Vagina (tissue), 2 donors: ENCODE data around the gene C1QA. TPM values are rescaled to one million over a fixed set of nuclear protein-coding genes. Genes with fewer than 3 reads are reported as not detected.
"Not testable (repeated sequence)": the region's sequence is repeated elsewhere in the genome, so short reads cannot be mapped to it uniquely, and the experiment has no call there.

Experiments used
- DNase-seq, 2 donors: peaks; one replicate each; pipeline ENCODE4 v3.0.0-alpha.2; 2017; ENCODE audit errors: extremely low spot score in 2 of 2
- H3K27ac ChIP-seq: fragments of 200-600 bp; sonication (generic); one replicate; pipeline ENCODE4 v1.5.1; 2019
- H3K27me3 ChIP-seq: fragments of 200-600 bp; sonication (generic); one replicate; pipeline ENCODE4 v1.5.1; 2019
- H3K36me3 ChIP-seq, 2 donors: fragments of 200-600 bp; sonication (generic); one replicate each; pipeline ENCODE4 v1.5.1; 2017 to 2019
- H3K4me1 ChIP-seq: fragments of 200-600 bp; sonication (generic); one replicate; pipeline ENCODE4 v1.5.1; 2019
- H3K4me3 ChIP-seq, 2 donors: fragments of 200-600 bp; sonication (generic); 1 replicate in 1 of 2; 2 replicates in 1 of 2; pipeline ENCODE4 v1.5.1; 2016 to 2019
- H3K9me3 ChIP-seq: fragments of 200-600 bp; sonication (generic); one replicate; pipeline ENCODE4 v1.5.1; 2019
- CTCF ChIP-seq, 3 experiments: fragments of 450-650 bp in 2 of 3; fragments of 200-600 bp in 1 of 3; sonication (generic) in 1 of 3; IDR thresholded peaks; one replicate each; pipeline ENCODE4 v1.5.1; 2017 to 2019; ENCODE audit warnings: antibody characterized with exemption in 3 of 3, mild to moderate bottlenecking in 2 of 3, moderate library complexity in 2 of 3
- POLR2A ChIP-seq, 2 donors: fragments of 450-650 bp; IDR thresholded peaks; one replicate each; pipeline ENCODE4 v1.6.1; 2017; ENCODE audit warnings: antibody characterized with exemption in 2 of 2, mild to moderate bottlenecking in 2 of 2, moderate library complexity in 2 of 2
- POLR2AphosphoS5 ChIP-seq, 2 donors: sonication (generic); formaldehyde crosslinking; IDR thresholded peaks; one replicate each; pipeline ENCODE4 v1.9.0; 2017; ENCODE audit warnings: antibody characterized with exemption in 2 of 2, mild to moderate bottlenecking in 2 of 2, low read depth in 1 of 2; ENCODE audit not compliant: insufficient read depth in 1 of 2
- intact Hi-C: fragments of 100-400 bp; cut with DNase I; formaldehyde crosslinking; loops from one replicate; pipeline ENCODE4 v1.15.1; 2023
- total RNA-seq: library from RNA; depleted of rRNA; stranded (reverse); fragments of >200 nt; gene quantifications from one replicate; pipeline ENCODE4 v1.2.3, GENCODE V29; 2016

The C1QA gene
- total RNA-seq, 1 donor from 2014 or later: 95.8 TPM

- no peak for DNase-seq
- no peaks in the 10 kb centered on the region for H3K36me3 ChIP-seq
- TF ChIP-seq POLR2AphosphoS5 (IDR thresholded peaks at IDR 0.05; ENCODE audit: insufficient read depth in 1 of 2, low read depth in 1 of 2) (no peak), CTCF (IDR thresholded peaks at IDR 0.05) (no peak), POLR2A (IDR thresholded peaks at IDR 0.05) (no peak)
- intact Hi-C loops: no loop called here
- no peak overlapping the region for H3K27ac ChIP-seq
- H3K4me1 ChIP-seq: no peaks in the 10 kb centered on the region
- no peaks in the 10 kb centered on the region for H3K9me3 ChIP-seq
- H3K27me3 ChIP-seq: peaks cover 3% of the 10 kb centered on the region
- no peak overlapping the region for H3K4me3 ChIP-seq
Measured at GRCh38 chr1:22674410-22674749, 38.0 kb downstream of the C1QA start.

GRCh38 chr1:22676151-22676550 lies 39.7 kb downstream of the C1QA start:
- DNase-seq, H3K9me3 ChIP-seq, H3K27ac ChIP-seq, H3K27me3 ChIP-seq, intact Hi-C loops, H3K36me3 ChIP-seq, H3K4me1 ChIP-seq, H3K4me3 ChIP-seq: not testable (repeated sequence)

- no peak overlapping the region for H3K4me3 ChIP-seq
- H3K27ac ChIP-seq: no peak overlapping the region
- H3K4me1 ChIP-seq: no peaks in the 10 kb centered on the region
- TF ChIP-seq POLR2AphosphoS5 (IDR thresholded peaks at IDR 0.05; ENCODE audit: insufficient read depth in 1 of 2, low read depth in 1 of 2) (no peak), POLR2A (IDR thresholded peaks at IDR 0.05) (no peak), CTCF (IDR thresholded peaks at IDR 0.05) (no peak)
- peaks cover 3% of the 10 kb centered on the region for H3K27me3 ChIP-seq
- H3K36me3 ChIP-seq: no peaks in the 10 kb centered on the region
- intact Hi-C loops: no loop called here
- no peak for DNase-seq
- no peaks in the 10 kb centered on the region for H3K9me3 ChIP-seq
Measured at GRCh38 chr1:22676916-22677583, 40.6 kb downstream of the C1QA start.

- no peak for DNase-seq
- Histone ChIP-seq H3K36me3 (no peaks in the 10 kb centered on the region), H3K4me1 (no peaks in the 10 kb centered on the region), H3K9me3 (no peaks in the 10 kb centered on the region), H3K4me3 (no peak overlapping the region), H3K27me3 (peaks cover 3% of the 10 kb centered on the region), H3K27ac (no peak overlapping the region)
- intact Hi-C loops: no loop called here
- TF ChIP-seq POLR2AphosphoS5 (IDR thresholded peaks at IDR 0.05; ENCODE audit: insufficient read depth in 1 of 2, low read depth in 1 of 2): no peak
- TF ChIP-seq POLR2A (IDR thresholded peaks at IDR 0.05): no peak
- TF ChIP-seq CTCF (IDR thresholded peaks at IDR 0.05): no peak
Measured at GRCh38 chr1:22677931-22678896, 41.8 kb downstream of the C1QA start.

GRCh38 chr1:22680726-22681125 lies 44.3 kb downstream of the C1QA start:
- Histone ChIP-seq H3K36me3 (no peaks in the 10 kb centered on the region), H3K4me1 (no peaks in the 10 kb centered on the region), H3K9me3 (no peaks in the 10 kb centered on the region), H3K4me3 (no peak overlapping the region), H3K27ac (no peak overlapping the region), H3K27me3 (peaks cover 3% of the 10 kb centered on the region)
- intact Hi-C loops: no loop called here
- no peak for TF ChIP-seq CTCF (IDR thresholded peaks at IDR 0.05)
- TF ChIP-seq POLR2A (IDR thresholded peaks at IDR 0.05): no peak
- DNase-seq: no peak
